AG09319 (cell line): ENCODE data around the gene FMNL2.
A peak's percentile ranks its signal among the peaks of the same experiment; 100 is the strongest.

Source experiments
- DNase-seq: peaks from one replicate; pipeline ENCODE4 v3.0.0-alpha.2; 2010; ENCODE audit warnings: low read depth; ENCODE audit errors: extremely low read depth
- CTCF ChIP-seq: IDR thresholded peaks from 2 replicates; pipeline ENCODE4 v1.5.1; 2011; ENCODE audit warnings: low read depth, mild to moderate bottlenecking, inconsistent platforms, low read length, moderate library complexity

Gene FMNL2

DNA sequence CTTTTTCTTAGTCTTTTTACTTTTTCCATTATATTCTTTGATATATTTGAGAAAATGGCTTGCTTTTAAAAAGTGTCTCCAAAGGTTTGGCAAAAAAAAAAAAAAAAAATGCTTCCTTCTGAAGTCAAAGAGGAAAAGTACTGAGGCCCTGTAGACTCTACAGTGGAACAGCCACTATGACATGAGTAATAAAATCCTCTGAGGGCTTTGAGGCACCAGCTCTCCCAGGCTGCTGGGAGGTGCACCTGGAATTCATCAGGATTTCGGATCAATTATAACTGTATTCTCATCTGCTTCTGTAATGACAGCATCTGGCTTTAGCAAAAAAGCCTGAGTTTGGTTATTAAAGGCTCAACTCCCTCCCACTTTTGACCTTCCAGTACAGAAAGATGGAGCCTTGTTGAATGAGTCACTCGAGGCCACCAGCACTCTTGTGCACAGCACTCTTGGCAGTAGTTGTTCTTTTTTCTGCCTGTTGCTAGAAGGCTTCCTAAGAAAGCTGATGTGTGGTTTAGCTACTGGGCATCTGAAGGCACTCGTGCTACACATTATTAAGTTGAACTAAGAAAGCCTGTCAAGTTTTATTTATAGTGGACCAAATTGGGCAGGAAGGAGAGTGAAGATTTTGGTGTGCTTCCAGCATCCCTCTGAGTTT, 251.0 kb downstream of the FMNL2 start:
- no peak for TF ChIP-seq CTCF

DNA sequence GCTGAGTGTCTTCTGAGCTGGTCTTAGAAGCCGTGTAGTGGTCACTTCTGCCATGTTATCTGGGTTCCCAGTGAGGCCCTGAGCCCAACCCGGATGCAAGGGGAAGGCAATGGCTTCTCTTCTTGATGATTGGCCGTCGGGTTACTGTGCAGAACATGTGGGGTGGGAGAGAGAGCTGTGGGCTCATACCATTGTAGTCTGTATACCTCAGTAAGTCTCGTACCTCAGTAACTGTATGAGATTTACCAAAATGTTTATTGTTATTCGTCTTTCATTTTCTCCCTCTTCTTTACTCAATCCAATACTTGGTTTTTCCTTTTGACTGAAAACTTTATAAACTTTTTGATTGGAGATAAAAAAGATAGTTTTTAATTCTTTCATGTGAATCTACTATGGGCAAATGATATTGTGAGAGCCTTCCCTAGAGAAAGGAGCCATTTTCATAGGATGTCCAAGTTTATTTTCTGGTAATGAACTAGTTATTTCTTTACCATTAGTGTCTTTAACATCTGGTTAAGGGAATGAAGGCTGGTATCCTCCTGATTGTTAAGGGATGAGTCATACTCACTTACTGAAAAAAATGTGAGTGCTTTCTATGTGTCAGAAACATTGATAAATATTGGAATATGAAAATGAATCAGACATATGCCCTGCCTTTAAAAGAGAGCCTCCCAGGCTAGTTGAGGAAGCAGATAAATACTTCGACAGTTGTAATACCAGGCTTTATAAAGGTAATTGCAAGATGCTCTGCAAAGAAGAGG, 252.4 kb downstream of the FMNL2 start:
- TF ChIP-seq CTCF: no peak
- no peak for DNase-seq

More for the DNA sequence above, 251.0 kb downstream of the FMNL2 start:
- DNase-seq: peak; percentile 93

- no peak for TF ChIP-seq CTCF
Observed at GRCh38 chr2:152588998-152589397, 254.0 kb downstream of the FMNL2 start.

DNA sequence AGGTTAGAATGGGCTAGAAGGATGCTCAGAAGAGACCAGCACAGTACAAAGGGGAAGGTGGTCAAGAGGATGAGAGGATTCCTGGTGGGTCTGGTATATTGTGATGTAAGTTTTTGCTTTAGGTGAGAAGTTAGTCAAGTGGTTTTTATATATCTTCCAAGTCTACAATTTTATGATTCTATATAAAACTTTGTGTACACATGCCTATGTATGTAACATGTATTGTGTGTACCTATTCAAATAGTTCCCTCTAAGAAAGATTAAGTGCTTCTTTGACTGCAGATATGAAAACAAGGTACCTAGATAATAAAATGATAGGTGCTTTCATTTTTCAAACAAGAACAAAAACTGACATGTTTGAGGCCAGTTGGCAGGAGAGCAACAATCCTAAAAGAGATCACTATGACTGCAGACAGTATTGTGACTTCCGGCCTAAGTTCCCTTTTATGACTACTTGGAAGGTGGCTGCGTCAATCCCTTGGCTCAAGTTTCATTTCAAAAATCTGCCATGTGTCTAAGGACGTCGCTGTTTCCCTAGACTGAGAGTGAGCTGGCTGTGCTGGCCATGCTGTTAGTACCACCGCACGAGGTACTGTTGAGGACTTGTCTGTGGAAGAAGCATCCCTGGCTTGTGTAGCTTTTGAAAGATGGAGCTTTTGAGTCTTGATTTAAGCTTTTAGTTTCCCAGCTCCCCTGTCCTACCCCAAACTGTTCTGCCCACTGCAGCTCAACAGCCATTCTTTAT, 259.2 kb downstream of the FMNL2 start:
- no peak for DNase-seq
- no peak for TF ChIP-seq CTCF

More at GRCh38 chr2:152588998-152589397, 254.0 kb downstream of the FMNL2 start:
- no peak for DNase-seq

- no peak for TF ChIP-seq CTCF
- no peak for DNase-seq
Observed at GRCh38 chr2:152594792-152595191, 259.8 kb downstream of the FMNL2 start.

DNA sequence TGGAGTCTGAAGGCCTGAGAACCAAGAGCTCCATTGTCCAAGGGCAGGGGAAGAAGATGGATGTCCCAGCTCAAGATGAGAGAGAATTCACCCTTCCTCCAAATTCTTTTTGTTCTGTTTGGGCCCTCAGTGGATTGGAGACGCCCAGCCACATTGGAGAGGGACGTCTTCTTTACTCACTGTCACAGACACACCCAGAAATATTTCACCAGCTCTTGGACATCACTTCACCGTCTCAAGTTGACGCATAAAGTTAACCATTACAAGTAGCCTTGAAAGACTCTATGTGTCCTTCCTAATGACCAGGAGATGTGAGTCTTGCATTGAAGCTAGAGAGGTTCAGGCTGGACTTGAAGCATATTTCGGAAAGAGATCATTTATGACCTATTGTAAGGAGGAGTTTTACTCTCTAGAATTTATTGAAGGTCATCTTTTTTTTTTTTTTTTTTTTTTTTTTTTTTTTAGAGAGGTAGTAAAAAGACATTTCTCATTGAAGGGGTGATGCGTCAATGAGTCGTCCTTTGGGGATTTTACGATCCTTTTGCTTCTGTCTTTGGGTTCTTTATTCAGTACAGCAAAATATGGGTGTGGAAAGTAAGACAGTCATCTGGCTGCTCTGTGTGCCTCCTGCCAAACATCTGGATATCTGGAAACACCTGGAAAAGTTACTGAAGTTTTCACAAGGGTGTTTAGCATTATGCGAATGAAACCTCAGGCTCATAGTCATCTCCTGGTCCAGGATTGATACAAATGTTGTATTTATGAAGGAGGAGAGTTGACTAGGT, 264.2 kb downstream of the FMNL2 start:
- no peak for DNase-seq

More for the DNA sequence above, 264.2 kb downstream of the FMNL2 start:
- TF ChIP-seq CTCF: no peak
